ENCODE results near the gene PMS1. TPM values are rescaled to one million over a fixed set of nuclear protein-coding genes. Genes with fewer than 3 reads are reported as not detected.

The PMS1 gene
- total RNA-seq, 1 donor from 2014 or later: 11.0 TPM

DNA sequence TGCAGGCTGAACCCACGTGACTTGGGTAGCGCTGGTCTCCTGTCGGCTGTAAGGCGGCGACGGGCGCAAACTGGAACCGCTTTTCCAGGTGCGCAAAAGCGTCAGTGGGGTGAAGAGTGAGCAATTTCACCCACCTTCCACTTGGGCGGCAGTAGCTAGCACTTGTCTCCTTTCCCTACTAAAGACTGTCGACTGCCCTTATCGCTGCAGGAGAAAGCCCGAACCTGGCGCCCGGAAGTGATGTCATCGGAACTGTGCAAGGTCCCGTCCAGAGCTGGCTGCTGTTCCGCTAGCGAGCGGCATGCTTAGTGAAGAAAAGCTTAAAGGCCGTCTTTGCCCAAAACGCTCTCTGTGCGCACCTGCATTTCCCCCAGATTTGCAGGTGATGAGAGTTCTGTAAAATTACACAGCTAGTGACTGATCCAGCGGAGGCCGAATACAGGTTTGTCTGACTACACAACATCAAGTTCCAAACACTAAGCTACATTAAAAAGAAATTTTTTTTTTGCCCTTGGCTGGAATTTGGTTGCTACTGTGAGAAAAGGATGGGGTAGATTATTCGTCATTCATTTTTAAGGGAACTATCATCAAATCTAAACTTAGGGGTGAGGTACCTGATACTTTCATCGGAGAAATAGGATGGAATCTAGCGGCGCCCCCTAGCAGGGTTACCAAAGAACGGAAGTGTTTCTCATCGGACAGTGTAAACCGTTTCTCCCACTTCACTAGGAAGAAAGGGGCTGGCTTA is 21.5 kb upstream of the PMS1 start, which contains the start of gene OSGEPL1:
Gene OSGEPL1, minus strand, starts transcription at position 242 of the 748 bp plus-strand sequence. CDS start 1,152 bp downstream, outside the sequence.
- Histone ChIP-seq H3K4me3 (peak within 1 kb of the TSS; percentile 86), H3K27me3 (ENCODE audit: low read depth) (no peaks in the 10 kb centered on the region), H3K27ac (replicated peaks) (peak within 1 kb of the TSS; percentile 94), H3K4me1 (peaks cover 30% of the 10 kb centered on the region), H3K36me3 (peaks cover 20% of the 10 kb centered on the region), H3K9me3 (replicated peaks) (no peaks in the 10 kb centered on the region)
- intact Hi-C loops (cut with micrococcal nuclease): no loop called here
- DNase-seq: peak; percentile 93
- TF ChIP-seq, protein P1, sequence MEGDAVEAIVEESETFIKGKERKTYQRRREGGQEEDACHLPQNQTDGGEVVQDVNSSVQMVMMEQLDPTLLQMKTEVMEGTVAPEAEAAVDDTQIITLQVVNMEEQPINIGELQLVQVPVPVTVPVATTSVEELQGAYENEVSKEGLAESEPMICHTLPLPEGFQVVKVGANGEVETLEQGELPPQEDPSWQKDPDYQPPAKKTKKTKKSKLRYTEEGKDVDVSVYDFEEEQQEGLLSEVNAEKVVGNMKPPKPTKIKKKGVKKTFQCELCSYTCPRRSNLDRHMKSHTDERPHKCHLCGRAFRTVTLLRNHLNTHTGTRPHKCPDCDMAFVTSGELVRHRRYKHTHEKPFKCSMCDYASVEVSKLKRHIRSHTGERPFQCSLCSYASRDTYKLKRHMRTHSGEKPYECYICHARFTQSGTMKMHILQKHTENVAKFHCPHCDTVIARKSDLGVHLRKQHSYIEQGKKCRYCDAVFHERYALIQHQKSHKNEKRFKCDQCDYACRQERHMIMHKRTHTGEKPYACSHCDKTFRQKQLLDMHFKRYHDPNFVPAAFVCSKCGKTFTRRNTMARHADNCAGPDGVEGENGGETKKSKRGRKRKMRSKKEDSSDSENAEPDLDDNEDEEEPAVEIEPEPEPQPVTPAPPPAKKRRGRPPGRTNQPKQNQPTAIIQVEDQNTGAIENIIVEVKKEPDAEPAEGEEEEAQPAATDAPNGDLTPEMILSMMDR (IDR thresholded peaks at IDR 0.05; ENCODE audit: borderline replicate concordance): peak; percentile 58

DNA sequence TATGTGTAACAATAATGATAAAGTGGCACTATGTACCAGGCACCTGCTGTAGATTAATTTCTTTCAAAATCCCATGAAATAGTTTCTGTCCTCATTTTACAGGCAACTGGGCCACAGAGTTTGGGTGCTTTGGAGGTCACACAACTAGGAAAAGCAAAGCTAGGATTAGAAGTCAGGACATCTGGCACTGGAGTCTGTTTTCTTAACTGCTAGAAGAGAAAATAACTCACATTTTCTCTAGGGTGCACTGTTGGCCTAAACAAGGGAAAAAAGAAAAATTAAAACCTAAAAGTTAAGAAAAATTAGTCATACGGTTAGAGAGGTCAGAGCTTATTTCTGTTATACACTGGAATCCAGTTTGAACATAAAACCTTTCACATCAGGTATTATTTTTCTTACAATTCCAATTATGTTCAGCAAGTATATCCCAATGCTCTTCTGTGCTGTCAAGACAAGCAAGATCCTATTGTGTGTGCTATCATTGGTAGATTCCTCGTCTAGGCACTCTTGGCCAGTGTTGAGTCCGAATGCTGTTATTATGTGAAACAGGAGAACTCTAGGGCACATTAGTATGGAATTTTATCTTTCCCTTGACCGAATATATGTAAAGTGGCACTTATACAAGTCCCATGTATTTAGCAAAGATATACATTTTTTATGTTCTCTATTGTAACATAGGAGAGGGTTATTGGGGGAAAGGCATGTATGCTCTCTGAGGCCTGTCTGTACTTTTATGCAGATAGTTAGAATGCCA is 20.2 kb upstream of the PMS1 start:
- Histone ChIP-seq H3K9me3 (replicated peaks) (no peaks in the 10 kb centered on the region), H3K4me1 (peaks cover 30% of the 10 kb centered on the region), H3K27ac (replicated peaks) (no peak overlapping the region), H3K36me3 (peaks cover 19% of the 10 kb centered on the region), H3K4me3 (peak overlapping the region; percentile 86), H3K27me3 (ENCODE audit: low read depth) (no peaks in the 10 kb centered on the region)
- intact Hi-C loops (cut with micrococcal nuclease): no loop called here
- DNase-seq: no peak
- TF ChIP-seq, protein P1 (IDR thresholded peaks at IDR 0.05; ENCODE audit: borderline replicate concordance): no peak

DNA sequence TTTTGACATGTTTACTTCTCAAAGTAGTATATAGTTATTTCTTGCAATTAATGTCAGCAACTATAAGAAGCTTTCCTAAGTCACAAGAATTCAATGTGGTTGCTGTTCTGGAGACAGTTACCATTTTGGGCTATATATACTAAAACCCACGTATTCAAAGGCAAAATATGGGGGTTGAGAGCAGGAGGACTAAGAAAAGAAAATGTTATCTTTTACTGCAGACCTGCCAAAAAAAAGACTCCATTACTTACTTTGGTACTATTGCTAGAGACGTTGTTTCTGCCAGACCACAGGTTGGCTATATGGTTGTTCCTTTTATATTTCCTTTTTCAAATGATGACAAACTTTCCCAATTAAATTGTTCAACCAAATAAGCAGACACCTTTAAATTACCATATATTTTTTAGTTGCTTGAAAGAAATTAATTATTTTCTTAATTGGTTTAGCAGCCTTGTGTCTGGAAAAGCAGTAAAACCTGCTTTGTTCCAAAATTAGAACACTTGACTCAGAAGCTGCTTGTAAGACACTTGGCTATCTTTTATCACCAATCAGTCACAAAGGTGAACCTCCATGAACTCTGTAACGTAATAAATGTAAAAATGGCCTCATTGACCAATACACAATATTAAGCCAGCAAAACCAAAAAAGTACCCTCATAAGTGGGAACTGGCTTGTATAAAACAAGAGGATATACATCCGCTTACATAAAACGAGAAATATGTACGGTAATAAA is 13.5 kb upstream of the PMS1 start:
- no peak overlapping the region for H3K27ac ChIP-seq (replicated peaks)
- intact Hi-C loops (cut with micrococcal nuclease): no loop called here

DNA sequence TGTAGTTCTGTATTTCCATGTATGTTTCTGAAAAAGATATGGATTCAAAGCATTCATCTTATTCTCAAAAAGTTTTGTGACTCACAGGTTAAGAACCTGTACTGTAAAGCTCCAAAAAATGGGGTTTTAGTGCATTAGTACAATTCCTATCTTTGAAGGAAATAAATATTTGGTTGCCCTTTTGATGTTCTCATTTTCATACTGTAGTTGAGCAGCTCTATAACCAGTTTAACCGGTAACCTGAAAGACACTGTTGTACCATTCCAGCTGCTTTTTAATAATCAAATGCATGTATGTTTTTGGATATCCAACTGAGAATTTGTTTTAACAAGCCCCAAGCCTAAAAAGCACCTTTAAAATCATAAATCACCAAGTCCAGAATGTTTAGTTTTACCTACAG is 12.0 kb upstream of the PMS1 start:
- TF ChIP-seq, protein P1 (IDR thresholded peaks at IDR 0.05; ENCODE audit: borderline replicate concordance): no peak
- intact Hi-C loops (cut with micrococcal nuclease): no loop called here
- Histone ChIP-seq H3K4me3 (no peak overlapping the region), H3K4me1 (peaks cover 13% of the 10 kb centered on the region), H3K36me3 (peaks cover 77% of the 10 kb centered on the region), H3K27ac (replicated peaks) (no peak overlapping the region), H3K27me3 (ENCODE audit: low read depth) (no peaks in the 10 kb centered on the region), H3K9me3 (replicated peaks) (no peaks in the 10 kb centered on the region)
- DNase-seq: no peak

More for the DNA sequence above, 13.5 kb upstream of the PMS1 start:
- Histone ChIP-seq H3K9me3 (replicated peaks) (no peaks in the 10 kb centered on the region), H3K4me3 (no peak overlapping the region), H3K4me1 (peaks cover 13% of the 10 kb centered on the region), H3K27me3 (ENCODE audit: low read depth) (no peaks in the 10 kb centered on the region), H3K36me3 (peaks cover 74% of the 10 kb centered on the region)
- no peak for DNase-seq
- TF ChIP-seq, protein P1 (IDR thresholded peaks at IDR 0.05; ENCODE audit: borderline replicate concordance): no peak

DNA sequence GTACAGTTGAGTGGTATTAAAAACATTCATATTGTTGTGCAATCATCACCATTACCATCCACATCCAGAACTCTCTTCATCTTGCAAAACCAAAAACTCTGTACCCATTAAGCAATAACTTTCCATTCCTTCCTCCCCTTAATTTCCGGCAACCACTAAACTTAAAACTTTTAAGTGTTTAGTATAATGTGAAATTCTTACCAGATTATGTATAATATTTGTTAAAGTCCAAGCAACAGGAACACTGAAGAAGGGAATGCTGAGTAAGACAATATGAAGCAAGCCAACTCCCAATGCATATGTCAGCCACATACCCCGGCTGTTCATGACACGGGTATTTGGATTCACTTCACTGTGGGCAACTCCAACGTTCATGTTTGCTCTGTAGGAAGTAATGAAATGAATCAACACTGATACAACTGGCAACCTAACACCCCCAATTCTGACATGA is 2.0 kb upstream of the PMS1 start:
- intact Hi-C loops (cut with micrococcal nuclease): no loop called here
- no peak overlapping the region for H3K27ac ChIP-seq (replicated peaks)
- TF ChIP-seq, protein P1 (IDR thresholded peaks at IDR 0.05; ENCODE audit: borderline replicate concordance): no peak
- peak overlapping the region; percentile 81 for H3K4me3 ChIP-seq
- no peak for DNase-seq
- peaks cover 68% of the 10 kb centered on the region for H3K4me1 ChIP-seq
- H3K27me3 ChIP-seq (ENCODE audit: low read depth): no peaks in the 10 kb centered on the region
- peaks cover 48% of the 10 kb centered on the region for H3K36me3 ChIP-seq
- no peaks in the 10 kb centered on the region for H3K9me3 ChIP-seq (replicated peaks)

Data from left ventricle myocardium inferior (tissue), 1 donor.